ENCODE results near the gene TCHHL1. TPM values are rescaled to one million over a fixed set of nuclear protein-coding genes. Genes with fewer than 3 reads are reported as not detected.
"Not testable (repeated sequence)": the region's sequence is repeated elsewhere in the genome, so short reads cannot be mapped to it uniquely, and the experiment has no call there.

The TCHHL1 gene
- total RNA-seq, 1 donor from 2014 or later, result not detected

DNA sequence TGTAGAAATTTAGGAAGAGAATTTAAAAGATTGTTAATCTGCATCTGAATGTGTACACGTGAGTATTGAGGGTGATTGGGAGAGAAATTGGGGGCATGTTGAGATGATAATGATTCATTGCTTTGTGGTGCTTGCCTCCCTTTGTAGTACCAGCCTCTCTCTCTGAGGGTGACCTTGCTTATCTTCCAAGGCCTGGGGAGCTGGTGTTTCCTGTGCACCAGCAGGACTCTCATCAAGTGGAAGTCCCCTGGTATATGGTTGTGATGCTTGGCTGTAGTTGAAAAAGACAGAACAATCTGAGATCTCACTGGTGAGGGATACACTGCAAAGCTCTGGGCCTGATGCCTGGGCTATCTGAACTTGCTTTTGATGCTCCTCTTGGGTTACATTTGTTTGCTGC is 4.0 kb downstream of the TCHHL1 start:
- H3K4me1 Mint-ChIP-seq, result no peaks in the 10 kb centered on the region
- H3K9me3 Mint-ChIP-seq, result no peaks in the 10 kb centered on the region
- H3K27me3 Mint-ChIP-seq (ENCODE audit: low read depth), result no peaks in the 10 kb centered on the region
- no peak overlapping the region for H3K27ac Mint-ChIP-seq (ENCODE audit: unreplicated experiment)
- H3K36me3 Mint-ChIP-seq (ENCODE audit: low read depth), result no peaks in the 10 kb centered on the region
- TF ChIP-seq, protein P1, sequence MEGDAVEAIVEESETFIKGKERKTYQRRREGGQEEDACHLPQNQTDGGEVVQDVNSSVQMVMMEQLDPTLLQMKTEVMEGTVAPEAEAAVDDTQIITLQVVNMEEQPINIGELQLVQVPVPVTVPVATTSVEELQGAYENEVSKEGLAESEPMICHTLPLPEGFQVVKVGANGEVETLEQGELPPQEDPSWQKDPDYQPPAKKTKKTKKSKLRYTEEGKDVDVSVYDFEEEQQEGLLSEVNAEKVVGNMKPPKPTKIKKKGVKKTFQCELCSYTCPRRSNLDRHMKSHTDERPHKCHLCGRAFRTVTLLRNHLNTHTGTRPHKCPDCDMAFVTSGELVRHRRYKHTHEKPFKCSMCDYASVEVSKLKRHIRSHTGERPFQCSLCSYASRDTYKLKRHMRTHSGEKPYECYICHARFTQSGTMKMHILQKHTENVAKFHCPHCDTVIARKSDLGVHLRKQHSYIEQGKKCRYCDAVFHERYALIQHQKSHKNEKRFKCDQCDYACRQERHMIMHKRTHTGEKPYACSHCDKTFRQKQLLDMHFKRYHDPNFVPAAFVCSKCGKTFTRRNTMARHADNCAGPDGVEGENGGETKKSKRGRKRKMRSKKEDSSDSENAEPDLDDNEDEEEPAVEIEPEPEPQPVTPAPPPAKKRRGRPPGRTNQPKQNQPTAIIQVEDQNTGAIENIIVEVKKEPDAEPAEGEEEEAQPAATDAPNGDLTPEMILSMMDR (conservative IDR thresholded peaks at IDR 0.05), result no peak
- no peak overlapping the region for H3K4me3 Mint-ChIP-seq
- no peak for DNase-seq (ENCODE audit: low read depth, low spot score)

DNA sequence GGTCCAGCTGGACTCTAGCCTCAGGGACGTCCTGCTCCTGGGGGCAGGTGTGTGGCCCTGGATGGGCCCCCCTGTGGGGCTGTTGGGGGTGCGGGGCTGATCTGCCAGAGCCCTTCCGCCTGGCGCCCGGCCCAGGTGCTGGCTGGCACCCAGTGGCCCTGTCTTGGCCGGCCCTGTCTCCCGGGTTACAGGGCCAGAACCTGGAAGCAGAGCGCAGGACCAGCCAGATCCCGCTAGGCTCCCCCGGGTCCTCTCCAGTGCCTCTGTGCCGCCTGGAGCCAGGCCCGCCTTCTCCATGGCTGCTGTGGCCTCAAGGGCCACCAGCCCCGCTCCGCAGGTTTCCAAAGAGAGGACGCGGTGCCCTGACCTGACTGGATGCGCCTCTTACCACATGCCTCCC is 7.8 kb downstream of the TCHHL1 start:
- not testable (repeated sequence) for H3K9me3 Mint-ChIP-seq; H3K27me3 Mint-ChIP-seq (ENCODE audit: low read depth); H3K27ac Mint-ChIP-seq (ENCODE audit: unreplicated experiment); H3K4me1 Mint-ChIP-seq; DNase-seq (ENCODE audit: low read depth, low spot score); H3K4me3 Mint-ChIP-seq; H3K36me3 Mint-ChIP-seq (ENCODE audit: low read depth)

DNA sequence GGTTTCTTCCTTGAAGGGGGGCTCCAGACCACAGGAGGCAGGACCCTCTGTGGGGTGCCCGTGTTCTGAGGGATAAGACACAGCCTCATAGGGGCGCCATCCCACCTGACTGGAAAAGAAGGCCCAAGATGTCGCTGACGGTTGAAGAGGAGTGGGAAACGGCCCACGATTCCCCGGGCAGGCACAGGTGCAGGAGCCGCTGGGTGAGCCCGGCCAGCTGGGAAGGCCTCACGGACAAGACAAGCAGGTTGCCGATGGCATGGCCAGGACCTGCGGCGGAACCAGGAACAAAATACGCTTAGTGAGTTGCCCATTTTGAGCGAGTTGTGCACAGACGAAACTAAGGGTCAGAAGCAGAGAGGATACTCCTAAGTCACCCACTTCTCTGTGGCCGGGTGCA is 8.4 kb downstream of the TCHHL1 start:
- DNase-seq (ENCODE audit: low read depth, low spot score); H3K36me3 Mint-ChIP-seq (ENCODE audit: low read depth); H3K27me3 Mint-ChIP-seq (ENCODE audit: low read depth); H3K4me3 Mint-ChIP-seq; H3K9me3 Mint-ChIP-seq; H3K4me1 Mint-ChIP-seq; H3K27ac Mint-ChIP-seq (ENCODE audit: unreplicated experiment): not testable (repeated sequence)

DNA sequence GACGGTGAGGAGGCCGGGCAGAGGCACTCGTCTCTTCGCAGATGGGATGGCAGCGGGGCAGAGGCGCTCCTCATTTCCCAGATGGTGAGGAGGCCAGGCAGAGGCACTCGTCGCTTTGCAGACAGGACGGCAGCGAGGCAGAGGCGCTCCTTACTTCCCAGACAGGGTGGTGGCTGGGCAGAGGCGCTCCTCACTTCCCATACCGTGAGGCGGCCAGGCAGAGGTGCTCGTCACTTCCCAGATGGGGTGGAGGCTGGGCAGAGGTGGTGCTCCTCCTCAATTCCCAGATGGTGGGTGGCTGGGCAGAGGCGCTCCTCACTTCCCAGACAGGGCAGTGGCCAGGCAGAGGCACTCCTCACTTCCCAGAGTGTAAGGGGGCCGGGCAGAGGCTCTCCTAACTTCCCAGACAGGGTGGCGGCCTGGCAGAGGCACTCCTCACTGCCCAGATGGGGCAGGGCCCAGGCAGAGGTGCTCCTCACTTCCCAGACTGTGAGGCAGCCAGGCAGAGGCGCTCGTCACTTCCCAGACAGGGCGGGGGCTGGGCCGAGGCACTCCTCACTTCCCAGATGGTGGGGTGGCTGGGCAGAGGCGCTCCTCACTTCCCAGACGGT is 9.9 kb downstream of the TCHHL1 start:
- TF ChIP-seq, protein P1 (conservative IDR thresholded peaks at IDR 0.05), result no peak
- no peaks in the 10 kb centered on the region for H3K4me1 Mint-ChIP-seq
- no peak overlapping the region for H3K4me3 Mint-ChIP-seq
- no peaks in the 10 kb centered on the region for H3K36me3 Mint-ChIP-seq (ENCODE audit: low read depth)
- H3K9me3 Mint-ChIP-seq, result peaks cover 4% of the 10 kb centered on the region
- no peak for DNase-seq (ENCODE audit: low read depth, low spot score)
- peaks cover 16% of the 10 kb centered on the region for H3K27me3 Mint-ChIP-seq (ENCODE audit: low read depth)
- H3K27ac Mint-ChIP-seq (ENCODE audit: unreplicated experiment), result no peak overlapping the region

DNA sequence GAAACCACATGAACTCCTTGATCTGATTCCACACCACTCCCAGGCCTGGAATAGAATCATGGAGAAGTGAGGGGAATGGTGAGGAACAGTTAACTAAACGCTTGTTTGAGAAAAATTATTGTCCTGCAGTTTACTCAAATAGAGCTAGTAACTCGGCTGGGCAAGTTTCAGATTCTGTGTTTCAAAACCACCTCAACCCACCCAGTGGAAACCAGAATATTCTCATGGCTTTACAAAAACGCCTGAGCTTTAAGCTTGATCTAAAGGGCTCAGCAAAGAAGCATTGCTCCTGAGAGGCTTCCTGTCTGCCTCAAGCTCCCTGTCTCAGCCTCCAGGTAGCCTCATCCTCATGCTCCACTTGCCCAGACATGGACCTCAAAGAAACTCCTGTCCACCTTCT is 16.6 kb downstream of the TCHHL1 start:
- TF ChIP-seq, protein P1 (conservative IDR thresholded peaks at IDR 0.05), result no peak
- no peak for DNase-seq (ENCODE audit: low read depth, low spot score)
- H3K27ac Mint-ChIP-seq (ENCODE audit: unreplicated experiment), result no peak overlapping the region
- H3K4me3 Mint-ChIP-seq, result no peak overlapping the region
- H3K27me3 Mint-ChIP-seq (ENCODE audit: low read depth), result peaks cover 71% of the 10 kb centered on the region
- no peaks in the 10 kb centered on the region for H3K36me3 Mint-ChIP-seq (ENCODE audit: low read depth)
- no peaks in the 10 kb centered on the region for H3K9me3 Mint-ChIP-seq
- no peaks in the 10 kb centered on the region for H3K4me1 Mint-ChIP-seq

DNA sequence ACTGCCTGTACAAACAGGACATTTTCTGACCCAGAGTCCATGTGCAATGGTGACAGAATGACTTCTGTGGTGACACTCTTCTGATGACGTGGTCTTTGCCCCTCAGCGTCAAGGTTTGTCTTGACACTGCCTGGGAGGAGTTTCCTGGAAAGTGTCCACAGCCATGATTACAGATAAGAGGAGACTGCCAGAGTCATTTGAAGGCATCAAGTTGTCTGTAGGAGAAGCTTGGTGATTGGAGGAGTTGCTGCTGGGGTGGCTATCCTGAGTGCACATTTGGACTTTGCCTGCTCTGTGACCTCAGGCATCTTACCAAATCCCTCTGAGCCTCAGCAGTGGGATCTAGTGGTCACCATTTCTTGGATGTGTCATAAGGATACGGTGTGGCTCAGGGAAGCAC is 17.7 kb downstream of the TCHHL1 start:
- Mint-ChIP-seq H3K27ac (ENCODE audit: unreplicated experiment) (no peak overlapping the region), H3K4me1 (no peaks in the 10 kb centered on the region), H3K27me3 (ENCODE audit: low read depth) (peaks cover 79% of the 10 kb centered on the region), H3K9me3 (no peaks in the 10 kb centered on the region), H3K4me3 (no peak overlapping the region), H3K36me3 (ENCODE audit: low read depth) (no peaks in the 10 kb centered on the region)
- no peak for DNase-seq (ENCODE audit: low read depth, low spot score)
- TF ChIP-seq, protein P1 (conservative IDR thresholded peaks at IDR 0.05), result no peak
